GM19240 (cell line): Measurements from ENCODE around the gene ABCA5.
"Not testable (repeated sequence)": the region's sequence is repeated elsewhere in the genome, so short reads cannot be mapped to it uniquely, and the experiment has no call there.

Source experiments
- DNase-seq: peaks from one replicate; pipeline ENCODE4 v3.0.0; 2011; ENCODE audit warnings: low spot score; ENCODE audit not compliant: insufficient read length

ABCA5 gene

GRCh38 chr17:69331756-69332155, 4.8 kb upstream of the ABCA5 start:
- no peak for DNase-seq

GRCh38 chr17:69326377-69327059, 415 bp downstream of the ABCA5 start:
- DNase-seq, result no peak

DNA sequence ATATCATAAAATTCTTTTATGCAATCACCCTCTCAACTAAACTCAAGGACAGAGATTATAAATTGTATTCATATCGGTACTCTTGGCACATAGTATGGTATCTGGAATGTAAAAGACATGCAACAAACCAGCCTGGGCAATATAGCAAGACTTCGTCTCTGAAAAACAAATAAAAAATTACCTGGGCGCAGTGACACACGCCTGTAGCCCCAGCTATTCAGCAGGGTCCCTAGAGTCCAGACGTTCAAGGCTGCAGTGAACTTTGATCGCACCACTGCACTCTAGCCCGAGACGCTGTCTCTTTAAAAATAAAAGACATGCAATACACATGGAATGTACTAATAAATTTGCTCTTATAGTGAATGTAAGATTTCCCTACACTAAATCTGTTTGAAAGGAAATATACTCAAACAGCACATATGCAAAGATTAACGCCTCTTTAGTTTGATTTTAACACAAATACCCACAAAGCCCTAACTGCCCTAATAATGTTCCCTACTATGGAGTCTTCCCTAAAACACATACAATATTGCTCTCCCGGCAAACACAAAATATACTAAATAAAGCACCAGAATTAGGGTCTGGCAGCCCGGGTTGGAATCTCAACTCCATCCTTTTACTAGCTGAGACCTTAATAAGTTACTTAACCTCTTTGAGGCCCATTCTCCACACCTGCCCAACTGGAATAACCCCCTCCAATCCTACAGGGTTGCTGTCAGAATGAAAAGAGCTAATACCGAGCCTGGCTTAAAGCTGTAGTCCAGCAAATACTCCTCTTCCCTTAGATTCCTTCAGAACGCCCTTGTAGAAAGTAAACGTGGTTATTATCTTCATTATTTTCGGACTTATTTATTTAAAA, 1.2 kb downstream of the ABCA5 start:
- DNase-seq, result no peak

GRCh38 chr17:69323806-69324205, 3.1 kb downstream of the ABCA5 start:
- DNase-seq, result no peak

DNA sequence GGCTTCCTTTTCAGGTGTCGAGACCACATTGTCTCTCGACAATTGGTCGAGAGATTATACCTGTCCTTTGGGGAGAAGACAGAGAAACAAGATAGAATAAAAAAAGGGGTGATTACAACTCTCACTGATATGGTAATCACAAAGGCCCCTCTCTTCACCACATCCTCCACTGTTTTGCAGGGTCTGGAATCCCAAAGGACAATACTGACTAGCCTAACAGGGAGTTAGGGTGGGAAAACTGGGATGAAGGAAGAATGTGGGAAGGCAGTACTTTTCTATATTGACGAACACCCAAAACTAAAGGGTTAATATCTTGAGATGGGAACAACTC, 6.1 kb downstream of the ABCA5 start:
- no peak for DNase-seq

DNA sequence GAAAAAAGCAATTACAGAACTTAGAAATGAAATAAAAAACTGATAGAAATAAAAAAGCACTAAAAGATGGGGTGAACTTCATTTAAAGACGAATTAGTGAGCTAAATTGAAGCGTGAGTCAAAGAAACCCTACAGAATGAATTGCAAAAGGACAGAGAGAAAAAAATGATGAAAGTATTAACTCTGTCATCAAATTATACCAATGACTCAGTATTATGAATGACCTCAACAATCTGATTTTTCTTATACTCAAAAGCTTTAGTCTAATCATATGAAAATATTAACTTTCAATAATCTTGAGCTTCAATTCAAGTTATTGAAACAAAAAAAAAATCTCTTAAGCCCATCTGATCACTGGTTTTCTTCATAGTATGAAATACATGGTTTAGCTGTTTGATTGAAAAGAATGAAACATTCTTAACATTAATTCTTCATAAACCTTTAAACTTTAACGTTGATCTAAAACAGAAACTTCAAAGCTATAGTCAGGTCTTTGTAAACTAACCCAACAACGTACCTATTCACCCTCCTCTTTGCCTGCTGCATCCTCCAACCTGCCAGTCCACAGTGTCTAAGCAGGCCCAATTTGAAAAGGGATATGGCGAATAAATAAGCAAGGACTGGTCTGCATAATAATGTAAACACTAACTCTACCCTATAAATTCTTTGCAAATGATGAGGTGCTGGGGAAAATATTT, 6.6 kb downstream of the ABCA5 start:
- DNase-seq, result no peak

DNA sequence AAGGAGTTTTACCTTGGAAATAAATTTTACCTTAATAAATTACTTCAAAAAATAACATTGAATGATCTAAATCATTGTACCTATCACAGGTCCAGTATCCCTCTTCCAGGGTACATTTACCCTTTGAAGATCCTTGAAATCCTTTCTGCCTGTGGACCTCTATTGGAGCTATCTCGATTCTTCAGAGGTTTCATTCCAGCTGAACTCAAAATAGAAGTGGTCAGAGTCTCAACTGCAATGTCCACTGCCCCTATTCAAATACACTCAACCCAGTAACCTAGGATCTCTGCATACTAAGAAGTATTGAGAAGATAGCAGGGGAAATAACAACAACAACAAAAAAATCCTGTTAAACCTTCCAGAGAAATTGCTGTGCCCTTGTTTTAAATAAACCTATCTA, 9.3 kb downstream of the ABCA5 start:
- no peak for DNase-seq

GRCh38 chr17:69314246-69315065, 12.5 kb downstream of the ABCA5 start:
- DNase-seq, result no peak

DNA sequence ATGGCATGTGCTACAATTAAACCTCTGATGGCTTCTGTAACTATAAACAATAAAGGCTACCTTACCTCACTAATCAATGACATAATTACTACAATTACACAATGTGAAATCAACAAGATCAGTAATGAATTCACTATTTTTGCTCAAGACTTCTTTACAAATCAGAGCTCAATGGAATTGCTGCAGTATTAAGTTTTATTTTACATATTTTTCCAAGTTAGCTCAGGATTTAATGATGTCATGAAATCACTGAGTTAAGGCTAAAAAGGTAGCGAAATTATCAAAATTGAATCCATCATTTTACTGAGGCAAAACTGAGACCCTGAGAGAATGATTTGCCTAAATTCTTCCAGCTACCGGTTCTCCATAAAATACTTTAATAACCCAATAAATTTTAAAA, 21.8 kb downstream of the ABCA5 start:
- no peak for DNase-seq

GRCh38 chr17:69302682-69303081, 24.3 kb downstream of the ABCA5 start:
- no peak for DNase-seq

GRCh38 chr17:69300222-69300621, 26.7 kb downstream of the ABCA5 start:
- no peak for DNase-seq

DNA sequence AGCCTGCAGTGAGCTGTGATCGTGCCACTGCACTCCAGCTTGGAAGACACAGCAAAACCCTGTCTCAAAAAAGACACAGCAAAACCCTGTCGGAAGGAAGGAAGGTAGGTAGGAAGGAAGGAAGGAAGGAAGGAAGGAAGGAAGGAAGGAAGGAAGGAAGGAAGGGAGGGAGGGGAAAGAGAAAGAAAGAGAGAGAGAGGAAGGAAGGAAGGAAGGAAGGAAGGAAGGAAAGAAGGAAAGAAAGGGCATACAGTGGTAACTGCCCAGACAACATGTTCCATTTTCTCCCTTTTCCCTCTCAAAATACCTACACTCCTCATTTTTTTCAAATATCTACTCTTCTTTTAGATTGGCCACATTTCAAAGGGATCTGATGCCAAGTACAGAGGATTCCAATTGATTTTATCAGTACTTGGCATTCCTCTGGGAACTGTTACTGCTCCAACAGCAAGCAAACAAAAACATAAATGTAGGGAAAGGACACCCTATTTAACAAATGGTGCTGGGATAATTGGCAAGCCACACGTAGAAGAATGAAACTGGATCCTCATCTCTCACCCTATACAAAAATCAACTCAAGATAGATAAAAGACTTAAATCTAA, 28.7 kb downstream of the ABCA5 start:
- DNase-seq, result not testable (repeated sequence)

DNA sequence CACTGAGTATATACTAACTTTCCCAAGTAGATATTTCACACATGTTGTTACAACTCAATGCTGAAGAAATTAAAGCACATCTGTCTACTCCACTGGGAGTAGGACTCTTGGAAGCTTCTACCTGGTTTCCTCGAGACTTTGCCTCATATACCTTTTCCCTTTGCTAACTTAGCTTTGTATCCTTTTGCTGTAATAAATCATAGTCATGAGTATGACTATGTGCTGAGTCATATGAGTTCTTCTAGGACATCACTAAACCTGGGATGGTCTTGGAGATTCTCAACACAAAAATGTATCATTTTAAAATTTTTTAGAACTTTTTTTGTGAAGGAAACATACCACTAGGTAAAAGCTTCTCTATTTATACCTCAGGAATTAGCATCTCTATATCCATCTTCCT, 39.8 kb downstream of the ABCA5 start:
- no peak for DNase-seq

- DNase-seq, result no peak
Measured at GRCh38 chr17:69286257-69286656, 40.7 kb downstream of the ABCA5 start.

- DNase-seq, result no peak
Measured at GRCh38 chr17:69284646-69285045, 42.3 kb downstream of the ABCA5 start.

DNA sequence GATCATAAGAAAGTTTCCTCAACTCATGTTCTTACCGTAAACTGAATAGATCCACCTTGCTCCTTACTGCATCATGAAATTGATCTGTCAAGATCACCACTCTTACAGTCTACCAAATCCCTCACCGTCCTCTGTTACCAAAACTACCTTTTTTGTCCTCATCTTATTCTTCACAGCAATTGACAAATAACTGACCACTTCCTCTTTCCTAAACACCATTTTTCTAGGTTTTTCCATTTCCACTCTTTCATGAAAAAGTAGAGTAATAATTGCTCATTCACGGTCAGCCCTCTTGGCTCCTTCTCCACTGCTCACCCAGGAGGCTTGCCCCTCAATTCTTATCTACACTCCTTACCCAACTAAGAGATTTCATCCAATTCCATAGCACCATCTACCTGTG, 44.9 kb downstream of the ABCA5 start:
- no peak for DNase-seq

GRCh38 chr17:69276279-69276678, 50.7 kb downstream of the ABCA5 start:
- DNase-seq, result not testable (repeated sequence)

DNA sequence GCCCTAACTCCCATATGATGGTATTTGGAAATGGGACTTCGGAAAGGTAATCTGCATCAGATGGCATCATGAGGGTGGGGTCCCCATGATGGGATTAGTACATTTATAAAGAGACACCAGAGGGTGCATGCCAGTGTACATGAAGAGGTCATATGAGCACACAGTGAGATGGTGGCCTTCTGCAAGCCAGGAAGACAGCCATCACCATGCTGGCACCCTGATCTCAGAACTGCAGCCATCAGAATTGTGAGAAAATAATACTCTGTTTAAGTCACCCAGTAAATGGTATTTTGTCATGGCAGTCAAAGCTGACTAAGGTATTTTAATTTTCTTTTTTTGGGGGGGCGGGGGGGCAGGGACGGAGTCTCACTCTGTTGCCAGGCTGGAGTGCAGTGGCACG, 51.2 kb downstream of the ABCA5 start:
- DNase-seq, result no peak

DNA sequence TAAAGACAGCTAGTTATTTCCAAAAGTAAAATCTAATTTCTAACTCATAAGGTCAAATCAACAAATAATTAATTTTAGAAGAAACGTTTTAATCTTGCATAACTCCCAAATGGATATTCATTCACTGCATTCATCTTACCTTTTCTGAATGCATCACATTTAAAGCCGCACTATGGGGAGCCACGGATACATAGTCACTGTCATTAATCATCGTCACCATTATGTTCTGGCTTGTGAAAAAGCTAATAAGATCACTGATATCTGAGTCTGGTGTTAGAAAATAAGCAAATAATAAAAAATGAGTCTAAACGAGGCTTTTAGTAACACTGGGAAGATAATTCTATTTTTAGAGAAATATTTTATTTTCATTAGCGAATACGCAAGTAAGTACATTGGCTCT, 55.9 kb downstream of the ABCA5 start:
- DNase-seq, result no peak

GRCh38 chr17:69269131-69269998, 57.6 kb downstream of the ABCA5 start:
- no peak for DNase-seq
